Measurements from ENCODE around the gene TSFM. TPM values are rescaled to one million over a fixed set of nuclear protein-coding genes. Genes with fewer than 3 reads are reported as not detected.
A peak's percentile ranks its signal among the peaks of the same experiment; 100 is the strongest.

The TSFM gene
- total and polyA plus RNA-seq, 2 of the 4 experiments (the other 2 are of a cell fraction), result 11.5 to 14.0 TPM

DNA sequence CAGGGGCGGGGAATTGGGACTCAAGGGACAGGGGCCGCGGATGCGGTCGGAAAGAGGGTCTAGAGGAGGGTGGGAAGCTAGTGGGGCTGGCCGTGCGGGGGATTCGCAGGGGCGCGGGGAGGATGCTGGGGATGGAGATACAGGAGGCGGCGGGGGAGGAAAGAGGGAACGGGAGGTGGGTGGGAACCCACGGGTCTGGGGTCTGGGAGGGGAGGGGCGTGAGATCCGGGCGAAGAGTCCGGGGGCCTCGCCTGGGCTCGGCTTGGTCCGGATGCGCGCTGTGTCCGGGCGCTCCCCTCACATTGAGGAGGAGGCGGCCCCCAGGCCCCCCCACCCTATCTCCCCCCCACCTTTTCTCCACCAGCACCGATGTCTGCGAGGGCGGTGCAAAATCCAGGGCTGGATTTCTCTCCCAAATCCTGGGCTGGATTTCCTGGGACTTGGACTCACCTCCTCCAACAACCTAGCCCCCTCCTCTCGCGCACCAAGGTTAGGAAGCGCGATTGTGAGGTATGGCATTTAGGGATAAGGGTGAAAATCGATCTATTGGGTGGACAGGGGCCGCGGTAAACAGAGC lies 43.8 kb upstream of the TSFM start, which contains the start of gene AGAP2:
TSS of gene AGAP2 (minus strand) at position 82 of the 577 bp plus-strand sequence. CDS start 496 bp downstream, outside the sequence.
- CTCF ChIA-PET, result no interaction called here
- TF ChIP-seq FOS (IDR thresholded peaks at IDR 0.05; ENCODE audit: low read depth, low read length) (no peak), RAD21 (IDR thresholded peaks at IDR 0.05; ENCODE audit: low read length) (no peak), POLR2A (IDR thresholded peaks at IDR 0.05; ENCODE audit: low read depth, low read length) (no peak), MAFK (IDR thresholded peaks at IDR 0.05; ENCODE audit: low read depth, low read length) (no peak), MAZ (IDR thresholded peaks at IDR 0.05; ENCODE audit: borderline replicate concordance, low read depth, low read length) (peak; percentile 72)
- no peak within 1 kb of the TSS for H2BK120ac ChIP-seq (ENCODE audit: low read depth, low read length)
- H3K27me3 ChIP-seq (ENCODE audit: control insufficient read depth, insufficient read depth, low read length), result peaks cover 81% of the 10 kb centered on the region
- H2AFZ ChIP-seq (replicated peaks; ENCODE audit: low read length, poor library complexity), result peak within 1 kb of the TSS; percentile 79
- no peak within 1 kb of the TSS for H4K8ac ChIP-seq (ENCODE audit: low read depth in 2 of 2, low read length in 2 of 2)
- no peak within 1 kb of the TSS for H3K4ac ChIP-seq (ENCODE audit: low read depth, low read length)
- H3K23ac ChIP-seq (ENCODE audit: low read depth, low read length), result 0 out of 2 replicates have a peak within 1 kb of the TSS, but pooled peaks have one; percentile 1
- no peak within 1 kb of the TSS for H2AK5ac ChIP-seq (ENCODE audit: low read depth, low read length)
- intact Hi-C loops (cut with micrococcal nuclease), result loop anchor here (5.0 kb wide), 1 partner anchor 156 kb away; no protein-coding TSS in a partner anchor
- in situ Hi-C loops (cut with MboI; ENCODE audit: low sequenced_read_pairs), result loop anchor here (10.0 kb wide), 1 partner anchor 154 kb away; no protein-coding TSS in a partner anchor
- no peak within 1 kb of the TSS for H3K9ac ChIP-seq (ENCODE audit: low read depth, low read length)
- no peak within 1 kb of the TSS for H2BK15ac ChIP-seq (ENCODE audit: low read depth, low read length)
- dilution Hi-C loops (cut with HindIII; ENCODE audit: low sequenced_read_pairs, unreplicated experiment), result no loop called here
- no peak within 1 kb of the TSS for H4K91ac ChIP-seq (ENCODE audit: insufficient read depth, low read depth, low read length)
- no peak for ATAC-seq (ENCODE audit: low read depth)
- H2AK9ac ChIP-seq (replicated peaks; ENCODE audit: low read depth, low read length, poor library complexity), result peak within 1 kb of the TSS; percentile 55
- POLR2A ChIA-PET (ENCODE audit: unreplicated experiment), result no interaction called here
- no peak within 1 kb of the TSS for H3K14ac ChIP-seq (replicated peaks; ENCODE audit: low read depth, low read length)
- H3K79me1 ChIP-seq (ENCODE audit: low read depth in 1 of 2, low read length in 2 of 2), result no peaks in the 10 kb centered on the region
- H3K18ac ChIP-seq (ENCODE audit: low read depth, low read length), result no peak within 1 kb of the TSS
- H3K36me3 ChIP-seq (ENCODE audit: control insufficient read depth, insufficient read depth, low read length), result no peaks in the 10 kb centered on the region
- 0 out of 2 replicates have a peak, but pooled peaks cover 3% of the 10 kb centered on the region for H4K20me1 ChIP-seq (ENCODE audit: insufficient read depth, low read length)
- H3K9me1 ChIP-seq (ENCODE audit: insufficient read depth, low read length), result no peaks in the 10 kb centered on the region
- WGBS, 2 experiments (ENCODE audit: extremely low coverage in 2 of 2, insufficient read length in 1 of 2), result 0% methylated on average over 10 of the region's 36 CpGs; no CpG with 5 or more reads in 1 of the 2 experiments
- no peak within 1 kb of the TSS for H4K5ac ChIP-seq (ENCODE audit: low read depth, low read length)
- no peak within 1 kb of the TSS for H2BK20ac ChIP-seq (ENCODE audit: low read depth, low read length)
- peaks cover 2% of the 10 kb centered on the region; the same call in 1 of the 2 replicates for H3K9me3 ChIP-seq (ENCODE audit: control insufficient read depth, insufficient read depth, low read length)
- no TSS peak for BruUV-seq (replicated peaks)
- H3K27ac ChIP-seq (ENCODE audit: insufficient read depth, low read length), result no peak within 1 kb of the TSS
- H3K4me3 ChIP-seq (ENCODE audit: insufficient read depth, low read depth, low read length), result peak within 1 kb of the TSS; percentile 31
- no peak within 1 kb of the TSS for H3K56ac ChIP-seq (ENCODE audit: extremely low read depth, insufficient read depth, low read length)
- no peak for DNase-seq
- H3K4me1 ChIP-seq (ENCODE audit: control insufficient read depth, insufficient read depth, low read length), result 0 out of 2 replicates have a peak, but pooled peaks cover 3% of the 10 kb centered on the region
- peak within 1 kb of the TSS; percentile 73 for H3K4me2 ChIP-seq (ENCODE audit: low read depth, low read length)
- H2BK5ac ChIP-seq (ENCODE audit: low read depth, low read length, poor library complexity, severe bottlenecking), result no peak within 1 kb of the TSS
